HFF-Myc (cell line): Measurements from ENCODE around the gene ADAM17.

Source experiments
- DNase-seq: peaks from one replicate; pipeline ENCODE4 v3.0.0-alpha.2; 2011; ENCODE audit warnings: low read depth; ENCODE audit errors: extremely low read depth
- H3K4me3 ChIP-seq: replicated peaks from 2 replicates; pipeline ENCODE4 v1.5.1; 2011; ENCODE audit warnings: low read depth, mild to moderate bottlenecking, control low read depth, low read length
- CTCF ChIP-seq: IDR thresholded peaks from 2 replicates; pipeline ENCODE4 v1.5.1; 2012; ENCODE audit warnings: mild to moderate bottlenecking, low read depth, low read length, control low read depth; ENCODE audit errors: missing control alignments

Gene ADAM17

GRCh38 chr2:9538000-9538507 lies 17.6 kb downstream of the ADAM17 start:
- no peak for DNase-seq
- H3K4me3 ChIP-seq, result no peak overlapping the region
- TF ChIP-seq CTCF, result no peak

DNA sequence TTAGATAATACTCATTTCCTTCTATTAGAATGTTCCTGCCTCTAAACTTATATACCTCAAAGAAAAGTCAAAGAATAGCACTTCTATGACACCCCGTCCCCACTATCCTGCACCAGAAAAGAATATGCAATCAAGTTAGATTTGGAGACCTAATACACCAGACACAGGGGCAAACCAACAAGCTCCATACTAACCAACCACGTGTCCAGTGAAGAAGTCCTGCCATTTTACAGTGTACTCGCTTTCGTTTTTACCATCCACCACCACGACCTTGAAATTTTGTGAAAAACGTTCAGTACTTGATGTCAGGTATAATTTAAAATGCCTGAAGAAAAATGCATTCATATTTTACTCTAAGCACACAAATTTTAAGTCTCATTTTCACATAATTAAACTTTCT lies 19.1 kb downstream of the ADAM17 start:
- no peak for DNase-seq
- no peak overlapping the region for H3K4me3 ChIP-seq
- TF ChIP-seq CTCF, result no peak

GRCh38 chr2:9535177-9535576 lies 20.5 kb downstream of the ADAM17 start:
- no peak for DNase-seq
- TF ChIP-seq CTCF, result no peak
- no peak overlapping the region for H3K4me3 ChIP-seq

GRCh38 chr2:9533663-9534062 lies 22.0 kb downstream of the ADAM17 start:
- no peak for DNase-seq
- no peak for TF ChIP-seq CTCF
- no peak overlapping the region for H3K4me3 ChIP-seq

- TF ChIP-seq CTCF, result no peak
- no peak overlapping the region for H3K4me3 ChIP-seq
- DNase-seq, result no peak
Observed at GRCh38 chr2:9532421-9532820, 23.2 kb downstream of the ADAM17 start.

- no peak for TF ChIP-seq CTCF
- no peak overlapping the region for H3K4me3 ChIP-seq
- no peak for DNase-seq
Observed at GRCh38 chr2:9527995-9528787, 27.4 kb downstream of the ADAM17 start.
